IPS-NIHi7 (cell line): Measurements from ENCODE around the gene PSD.

Source experiments
- DNase-seq: peaks from one replicate; pipeline ENCODE4 v3.0.0; 2012; ENCODE audit warnings: mixed read lengths; ENCODE audit errors: extremely low spot score

Gene PSD

GRCh38 chr10:102404361-102405107 lies 14.1 kb downstream of the PSD start:
- DNase-seq: no peak

GRCh38 chr10:102403115-102403514 lies 15.5 kb downstream of the PSD start:
- DNase-seq: no peak

GRCh38 chr10:102402512-102402896 lies 16.1 kb downstream of the PSD start:
- no peak for DNase-seq

- DNase-seq: peak; percentile 29
Observed at GRCh38 chr10:102401735-102402511, 16.7 kb downstream of the PSD start.

- no peak for DNase-seq
Observed at GRCh38 chr10:102401342-102401654, 17.3 kb downstream of the PSD start.

GRCh38 chr10:102400598-102401341 lies 17.8 kb downstream of the PSD start:
- no peak for DNase-seq

- no peak for DNase-seq
Observed at GRCh38 chr10:102400076-102400475, 18.5 kb downstream of the PSD start.

GRCh38 chr10:102399217-102400021 lies 19.2 kb downstream of the PSD start:
- DNase-seq: peak; percentile 87

GRCh38 chr10:102398172-102399020 lies 20.2 kb downstream of the PSD start:
- no peak for DNase-seq

GRCh38 chr10:102397222-102398171 lies 21.1 kb downstream of the PSD start:
- no peak for DNase-seq

- no peak for DNase-seq
Observed at GRCh38 chr10:102396730-102397151, 21.8 kb downstream of the PSD start.

- no peak for DNase-seq
Observed at GRCh38 chr10:102396317-102396650, 22.3 kb downstream of the PSD start.

GRCh38 chr10:102395400-102396316 lies 22.9 kb downstream of the PSD start, which contains the start of gene NFKB2:
Gene NFKB2 (plus strand): TSS chr10:102395705. CDS start chr10:102395960, 255 bp downstream.
- peak; percentile 91 for DNase-seq

- no peak for DNase-seq
Observed at GRCh38 chr10:102394801-102395399, 23.7 kb downstream of the PSD start.

GRCh38 chr10:102394079-102394800 lies 24.3 kb downstream of the PSD start:
- peak; percentile 94 for DNase-seq

- DNase-seq: peak; percentile 91
Observed at GRCh38 chr10:102393411-102394078, 25.0 kb downstream of the PSD start.

GRCh38 chr10:102392306-102392705 lies 26.3 kb downstream of the PSD start:
- DNase-seq: no peak
